Amniotic epithelial cell (primary cell): Measurements from ENCODE around the gene LRFN4.

Experiments used
- DNase-seq: peaks from one replicate; pipeline ENCODE4 v3.0.0-alpha.2; 2010; ENCODE audit warnings: low read depth

The LRFN4 gene

DNA sequence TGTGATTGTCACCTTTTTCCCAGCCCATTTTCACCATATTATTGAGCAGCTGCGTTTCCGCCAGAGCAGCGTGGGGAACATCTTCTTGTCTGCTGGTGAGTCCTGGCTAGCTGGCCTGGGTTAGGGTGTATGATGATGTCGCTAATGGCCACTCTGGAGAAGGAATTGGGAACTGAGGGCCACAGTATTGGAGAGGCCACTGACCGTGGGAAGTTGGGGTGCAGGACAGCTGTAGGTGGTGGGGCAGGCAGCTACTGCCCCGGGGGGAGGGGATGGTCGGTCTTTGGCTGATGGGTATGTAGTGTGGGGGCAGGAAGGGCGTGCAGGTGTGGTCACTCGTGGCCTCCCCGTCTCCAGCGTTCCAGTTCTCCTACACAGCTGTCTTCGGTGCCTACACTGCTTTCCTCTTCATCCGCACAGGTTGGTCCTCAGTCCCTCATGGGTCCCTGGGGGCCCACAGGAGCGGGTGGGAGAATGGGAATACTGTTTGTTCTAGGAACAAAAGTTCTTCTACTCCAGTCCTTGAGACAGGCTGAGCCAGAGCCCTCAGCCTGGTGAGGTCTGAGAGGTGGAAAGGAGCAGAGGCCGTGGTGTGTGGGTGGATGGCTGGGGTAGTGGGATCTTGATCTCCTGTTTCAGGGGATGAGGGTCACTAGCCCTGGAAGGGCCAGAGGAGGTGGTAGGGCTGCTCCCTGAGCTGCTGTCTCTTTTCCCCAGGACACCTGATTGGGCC, 11.6 kb upstream of the LRFN4 start:
- DNase-seq, result no peak

DNA sequence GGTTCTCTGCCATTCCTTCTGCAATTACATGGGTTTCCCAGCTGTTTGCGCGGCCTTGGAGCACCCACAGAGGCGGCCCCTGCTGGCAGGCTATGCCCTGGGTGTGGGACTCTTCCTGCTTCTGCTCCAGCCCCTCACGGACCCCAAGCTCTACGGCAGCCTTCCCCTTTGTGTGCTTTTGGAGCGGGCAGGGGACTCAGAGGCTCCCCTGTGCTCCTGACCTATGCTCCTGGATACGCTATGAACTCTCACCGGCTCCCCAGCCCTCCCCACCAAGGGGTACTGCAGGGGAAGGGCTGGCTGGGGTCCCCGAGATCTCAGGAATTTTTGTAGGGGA, 11.0 kb upstream of the LRFN4 start:
- DNase-seq, result no peak

GRCh38 chr11:66846671-66847091, 10.2 kb upstream of the LRFN4 start:
- DNase-seq, result peak; percentile 33

- no peak for DNase-seq
Measured at GRCh38 chr11:66847461-66848232, 9.2 kb upstream of the LRFN4 start.

DNA sequence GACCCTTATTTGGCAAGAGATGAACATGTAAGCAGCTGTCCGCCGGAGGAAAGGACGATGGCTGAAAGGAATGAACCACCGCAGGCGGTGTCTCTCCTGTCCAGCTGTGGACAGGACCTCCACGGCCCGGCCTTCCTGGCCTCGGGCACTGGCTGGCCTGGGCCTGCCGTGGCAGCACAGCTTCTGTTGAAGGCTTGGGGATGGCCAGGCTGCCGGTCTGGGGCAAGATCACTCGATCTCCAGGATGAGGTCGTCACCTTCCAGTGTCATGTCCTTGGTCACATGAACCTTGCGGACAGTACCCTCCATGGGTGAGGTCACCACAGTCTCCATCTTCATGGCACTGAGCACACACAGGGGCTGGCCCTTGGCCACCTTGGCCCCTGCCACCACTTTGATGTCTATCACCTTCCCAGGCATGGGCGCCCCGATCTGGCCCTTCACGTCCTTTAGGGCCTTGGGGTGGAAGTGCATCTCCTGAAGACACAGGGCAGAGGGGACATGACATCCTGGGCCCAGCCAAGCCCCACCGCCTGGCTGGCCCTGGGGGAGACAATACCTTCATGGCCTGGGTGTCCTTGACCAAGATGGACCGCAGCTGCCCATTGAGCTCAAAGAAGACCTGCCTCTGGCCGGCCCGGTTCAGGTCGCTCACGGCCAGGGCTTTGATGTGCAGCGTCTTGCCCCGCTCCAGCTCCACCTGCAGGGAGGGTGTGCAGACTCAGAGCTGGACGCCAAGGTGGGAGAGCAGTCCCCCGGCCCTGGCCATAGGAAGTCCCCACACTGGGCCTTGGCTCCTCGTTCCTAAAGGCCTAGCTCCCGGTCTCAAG, 8.0 kb upstream of the LRFN4 start:
- no peak for DNase-seq

GRCh38 chr11:66849501-66850234, 7.2 kb upstream of the LRFN4 start:
- no peak for DNase-seq

- no peak for DNase-seq
Measured at GRCh38 chr11:66850235-66850587, 6.7 kb upstream of the LRFN4 start.

GRCh38 chr11:66850588-66851238, 6.2 kb upstream of the LRFN4 start:
- DNase-seq, result no peak

- no peak for DNase-seq
Measured at GRCh38 chr11:66851239-66851596, 5.6 kb upstream of the LRFN4 start.

DNA sequence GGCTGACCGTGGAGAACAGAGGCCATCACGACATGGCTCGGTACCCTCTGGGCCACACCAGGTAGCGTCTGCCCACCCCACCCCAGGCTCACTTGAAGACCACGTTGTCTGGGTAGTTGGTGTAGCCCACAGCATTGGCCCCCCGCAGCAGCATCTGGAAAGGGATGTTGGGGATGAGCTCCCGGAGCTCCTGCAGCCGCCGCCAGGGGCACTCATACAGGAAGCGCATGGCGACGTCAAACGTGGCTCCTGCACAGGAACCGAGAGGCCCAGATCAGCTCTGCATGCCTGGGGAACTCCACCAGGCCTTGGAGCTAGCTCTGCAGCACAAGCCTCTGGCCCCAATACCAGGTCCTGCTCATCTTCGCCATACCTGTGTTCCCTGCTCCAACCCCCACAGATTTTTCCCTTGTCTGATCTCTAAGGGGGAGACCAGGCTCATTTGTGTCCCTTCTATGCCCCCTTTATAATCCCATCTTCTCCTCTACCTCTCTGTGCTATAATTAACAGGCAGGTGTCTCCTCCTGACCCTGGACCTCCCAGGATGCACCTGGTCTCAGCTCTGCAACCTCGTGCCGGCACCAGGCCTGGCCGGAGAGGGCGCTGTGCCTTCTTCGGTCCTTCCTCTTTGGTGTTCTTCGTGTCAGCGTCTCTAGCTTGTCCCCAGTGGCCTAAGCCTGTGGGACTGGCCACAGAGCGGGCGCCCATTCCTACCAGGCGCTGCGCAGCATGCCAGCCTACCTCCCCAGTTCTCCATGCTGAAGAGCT, 5.0 kb upstream of the LRFN4 start:
- DNase-seq, result no peak

DNA sequence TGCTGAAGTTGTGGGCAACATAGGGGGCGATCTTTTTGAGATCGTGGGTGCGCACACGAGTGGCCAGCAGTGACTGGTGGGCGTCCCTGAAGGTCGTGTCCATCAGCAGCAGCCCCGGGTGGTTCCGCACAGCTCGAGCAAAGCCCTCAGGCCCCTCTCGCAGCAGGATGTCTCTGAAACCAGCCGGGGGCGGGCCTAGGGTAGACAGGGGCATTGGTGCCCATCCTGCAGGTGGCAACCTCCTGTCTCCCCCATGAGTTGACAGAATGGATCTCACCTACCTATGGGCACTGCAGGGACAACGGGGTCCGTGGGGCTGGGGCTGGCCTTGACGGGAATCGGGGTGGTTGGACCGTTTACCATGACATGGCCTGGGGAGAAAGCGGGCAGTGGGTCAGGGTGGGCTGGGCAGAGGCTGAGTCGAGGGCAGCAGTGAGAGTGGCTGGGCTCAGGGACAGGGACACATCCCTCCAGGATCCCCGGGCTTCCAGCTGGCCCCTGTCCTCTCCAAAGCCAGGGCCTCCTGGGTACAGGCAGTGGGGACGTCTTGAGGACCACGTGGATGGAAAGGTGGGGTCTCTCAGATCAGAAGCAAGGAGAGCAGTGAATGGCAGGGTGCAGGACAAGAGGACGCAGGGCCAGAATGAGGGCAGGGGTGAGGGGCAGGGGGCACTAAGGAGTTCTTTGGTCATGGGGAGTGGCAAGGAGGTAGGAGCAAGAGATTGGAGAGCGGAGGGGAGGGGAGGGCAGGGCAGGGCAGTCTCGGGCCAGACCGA, 4.2 kb upstream of the LRFN4 start:
- DNase-seq, result no peak

DNA sequence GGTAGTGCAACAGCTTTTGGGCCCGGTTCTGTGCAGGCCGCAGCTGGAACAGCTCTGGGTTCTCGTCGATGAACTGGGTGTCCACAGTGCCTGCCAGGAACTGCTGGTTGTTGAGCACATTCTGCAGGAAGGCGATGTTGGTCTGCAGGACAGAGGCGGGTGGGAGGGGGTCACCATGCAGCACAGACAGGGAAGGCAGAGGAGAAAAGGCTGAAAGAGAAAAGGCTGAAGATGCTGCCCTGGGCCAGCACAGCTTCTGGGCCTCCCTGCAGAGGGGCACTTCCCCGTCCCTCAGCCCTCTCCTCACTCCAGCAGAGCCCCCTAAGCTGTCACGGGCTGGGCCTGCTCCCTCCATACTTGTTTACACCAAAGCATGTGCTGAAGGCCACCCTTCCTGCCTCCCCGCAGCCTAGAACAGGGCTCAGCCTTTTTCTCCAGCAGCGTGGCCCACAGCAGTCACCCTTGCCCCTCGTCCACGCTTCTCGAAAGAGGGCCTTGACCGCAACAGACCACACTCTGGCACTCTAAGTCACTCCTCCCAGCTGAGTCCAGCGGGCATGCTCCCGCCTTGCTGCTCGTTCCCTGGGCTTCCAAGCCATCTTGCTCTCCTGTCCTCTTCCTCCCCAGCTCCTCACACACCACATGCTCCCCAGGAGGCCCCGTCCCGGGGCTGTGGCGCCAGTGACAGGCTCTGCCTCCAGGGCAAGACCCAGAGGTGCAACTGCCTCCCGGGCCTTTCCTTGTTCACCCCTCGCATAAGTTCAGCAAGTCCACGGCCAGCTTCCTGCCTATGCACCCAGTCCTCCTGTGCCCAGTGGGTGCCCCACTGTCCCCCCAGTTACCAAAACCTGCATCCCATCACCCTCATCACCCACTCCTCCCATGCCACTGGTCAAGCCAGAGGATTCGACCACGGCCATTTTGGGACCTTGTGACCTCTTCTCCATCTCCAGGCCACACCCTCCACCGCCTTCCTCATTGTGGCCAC, 3.3 kb upstream of the LRFN4 start:
- no peak for DNase-seq

- DNase-seq, result no peak
Measured at GRCh38 chr11:66854231-66854661, 2.6 kb upstream of the LRFN4 start.

- no peak for DNase-seq
Measured at GRCh38 chr11:66854729-66855211, 2.1 kb upstream of the LRFN4 start.

DNA sequence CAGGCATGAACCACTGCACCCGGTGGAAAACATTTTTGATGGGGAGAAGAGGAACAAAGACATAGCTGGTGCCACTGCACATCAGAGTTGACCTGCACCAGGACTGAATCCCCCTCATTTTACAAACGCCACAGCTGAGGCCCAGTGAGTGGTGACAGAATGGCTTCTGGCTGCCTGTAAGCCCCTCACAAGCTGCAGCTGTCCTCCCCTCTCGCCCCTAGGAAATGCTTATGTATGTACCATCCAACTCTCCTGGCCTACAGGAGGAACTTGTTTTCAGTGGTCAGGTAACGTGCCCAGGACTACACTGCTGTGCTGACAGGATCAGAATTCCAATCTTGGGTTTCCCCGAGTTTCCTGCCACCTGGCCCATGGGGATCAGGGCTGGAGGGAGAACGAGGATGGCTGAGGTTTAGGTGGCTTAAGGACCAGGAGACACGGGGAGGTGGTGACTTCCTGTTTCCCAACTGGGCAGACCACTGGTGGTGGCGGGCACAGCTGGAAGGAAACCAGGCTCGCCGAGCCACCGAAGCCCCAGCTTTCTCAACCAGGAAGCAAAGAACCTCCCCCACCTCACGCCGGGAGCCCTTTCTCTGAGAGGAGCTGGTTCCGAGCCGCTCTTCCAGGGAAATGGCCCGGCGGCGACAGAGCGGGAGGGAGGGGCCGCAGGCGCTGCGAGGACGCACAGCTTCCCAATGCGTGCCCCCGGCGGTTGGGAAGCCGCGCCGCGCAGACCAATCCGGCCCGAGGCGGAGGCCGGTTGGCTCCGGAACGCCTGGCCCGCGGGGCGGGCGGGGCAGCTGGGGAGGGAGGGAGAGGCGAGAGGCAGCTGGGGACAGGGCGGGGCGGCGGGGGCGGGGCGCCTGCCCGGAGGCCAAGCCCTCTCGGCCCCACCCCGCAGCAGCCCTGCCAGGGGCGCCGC, 1.0 kb upstream of the LRFN4 start:
- DNase-seq, result peak; percentile 76

GRCh38 chr11:66857234-66857926, 516 bp downstream of the LRFN4 start:
- no peak for DNase-seq

DNA sequence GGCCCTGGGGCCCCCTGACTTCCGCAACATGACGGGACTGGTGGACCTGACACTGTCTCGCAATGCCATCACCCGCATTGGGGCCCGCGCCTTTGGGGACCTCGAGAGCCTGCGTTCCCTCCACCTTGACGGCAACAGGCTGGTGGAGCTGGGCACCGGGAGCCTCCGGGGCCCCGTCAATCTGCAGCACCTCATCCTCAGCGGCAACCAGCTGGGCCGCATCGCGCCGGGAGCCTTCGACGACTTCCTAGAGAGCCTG, 992 bp downstream of the LRFN4 start:
- no peak for DNase-seq
